Activated CD4-positive, CD25-positive, alpha-beta regulatory T cell treated with anti-CD3 and anti-CD28 coated beads, Interleukin-2, amount 50 U/mL, for 24 hours (primary cell): ENCODE results near the gene C9orf72.
A peak's percentile ranks its signal among the peaks of the same experiment; 100 is the strongest.
"Not testable (repeated sequence)": the region's sequence is repeated elsewhere in the genome, so short reads cannot be mapped to it uniquely, and the experiment has no call there.

Experiments used
- ATAC-seq, 2 donors: fragments of 150-1000 bp; cut with Tn5 transposase; one replicate each; pipeline ENCODE4 v1.10.0; 2021; ENCODE audit warnings: mild to moderate bottlenecking in 1 of 2, moderate library complexity in 1 of 2

Gene C9orf72

DNA sequence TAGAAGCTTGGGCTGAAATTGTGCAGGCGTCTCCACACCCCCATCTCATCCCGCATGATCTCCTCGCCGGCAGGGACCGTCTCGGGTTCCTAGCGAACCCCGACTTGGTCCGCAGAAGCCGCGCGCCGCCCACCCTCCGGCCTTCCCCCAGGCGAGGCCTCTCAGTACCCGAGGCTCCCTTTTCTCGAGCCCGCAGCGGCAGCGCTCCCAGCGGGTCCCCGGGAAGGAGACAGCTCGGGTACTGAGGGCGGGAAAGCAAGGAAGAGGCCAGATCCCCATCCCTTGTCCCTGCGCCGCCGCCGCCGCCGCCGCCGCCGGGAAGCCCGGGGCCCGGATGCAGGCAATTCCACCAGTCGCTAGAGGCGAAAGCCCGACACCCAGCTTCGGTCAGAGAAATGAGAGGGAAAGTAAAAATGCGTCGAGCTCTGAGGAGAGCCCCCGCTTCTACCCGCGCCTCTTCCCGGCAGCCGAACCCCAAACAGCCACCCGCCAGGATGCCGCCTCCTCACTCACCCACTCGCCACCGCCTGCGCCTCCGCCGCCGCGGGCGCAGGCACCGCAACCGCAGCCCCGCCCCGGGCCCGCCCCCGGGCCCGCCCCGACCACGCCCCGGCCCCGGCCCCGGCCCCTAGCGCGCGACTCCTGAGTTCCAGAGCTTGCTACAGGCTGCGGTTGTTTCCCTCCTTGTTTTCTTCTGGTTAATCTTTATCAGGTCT, at the start of gene C9orf72:
TSS of gene C9orf72 (minus strand) at position 564 of the 716 bp plus-strand sequence. CDS start 6,361 bp downstream, outside the sequence.
- peak; percentile 71 to 74 for ATAC-seq

DNA sequence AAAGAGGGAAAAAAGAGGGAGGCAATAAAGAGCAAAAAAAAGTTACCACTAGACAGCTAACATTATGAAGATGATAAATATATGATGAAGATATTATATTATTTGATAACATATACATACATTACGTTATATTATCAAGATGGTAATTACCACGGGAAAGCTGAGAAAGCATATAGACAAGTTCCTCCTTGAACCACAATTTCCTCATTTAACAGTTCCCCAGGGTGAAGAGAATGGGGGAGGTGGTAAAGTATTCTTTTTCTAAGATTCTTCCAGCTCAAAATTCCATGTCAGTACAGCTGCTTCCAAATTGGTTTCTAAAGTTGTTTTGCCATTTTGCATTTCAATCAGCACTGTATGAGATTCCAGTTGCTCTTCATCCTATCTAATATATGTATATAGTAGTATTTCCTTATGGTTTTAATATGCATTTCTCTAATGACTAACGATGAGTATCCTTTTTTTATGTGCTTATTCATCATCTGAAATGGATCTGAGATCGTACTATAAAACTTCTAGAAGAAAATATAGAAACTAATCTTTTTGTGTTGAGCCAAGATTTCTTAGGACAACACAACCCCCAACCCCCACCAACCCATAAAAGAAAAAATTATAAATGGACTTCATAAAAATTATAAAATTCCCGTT, 49.5 kb upstream of the C9orf72 start:
- ATAC-seq = no peak

- no peak for ATAC-seq
These were observed 46.5 kb upstream of the C9orf72 start for GRCh38 chr9:27619743-27620142.

- ATAC-seq = no peak
These were observed 44.8 kb upstream of the C9orf72 start for GRCh38 chr9:27618066-27618465.

DNA sequence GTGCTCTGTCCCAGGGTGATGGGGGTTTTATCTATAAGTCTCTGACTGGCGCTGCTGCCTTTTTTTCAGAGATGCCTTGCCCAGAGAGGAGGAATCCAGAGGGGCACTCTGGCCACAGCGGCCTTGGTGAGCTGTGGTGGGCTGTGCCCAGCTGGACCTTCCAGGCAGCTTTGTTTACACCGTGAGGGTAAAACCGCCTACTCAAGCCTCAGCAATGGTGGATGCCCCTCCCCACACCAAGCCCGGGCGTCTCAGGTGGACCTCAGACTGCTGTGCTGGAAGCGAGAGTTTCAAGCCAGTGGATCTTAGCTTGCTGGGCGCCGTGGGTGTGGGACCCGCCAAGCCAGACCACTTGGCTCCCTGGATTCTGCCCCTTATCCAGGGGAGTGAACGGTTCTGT, 41.3 kb upstream of the C9orf72 start:
- ATAC-seq = no peak

GRCh38 chr9:27612036-27612435, 38.8 kb upstream of the C9orf72 start:
- ATAC-seq = not testable (repeated sequence)

DNA sequence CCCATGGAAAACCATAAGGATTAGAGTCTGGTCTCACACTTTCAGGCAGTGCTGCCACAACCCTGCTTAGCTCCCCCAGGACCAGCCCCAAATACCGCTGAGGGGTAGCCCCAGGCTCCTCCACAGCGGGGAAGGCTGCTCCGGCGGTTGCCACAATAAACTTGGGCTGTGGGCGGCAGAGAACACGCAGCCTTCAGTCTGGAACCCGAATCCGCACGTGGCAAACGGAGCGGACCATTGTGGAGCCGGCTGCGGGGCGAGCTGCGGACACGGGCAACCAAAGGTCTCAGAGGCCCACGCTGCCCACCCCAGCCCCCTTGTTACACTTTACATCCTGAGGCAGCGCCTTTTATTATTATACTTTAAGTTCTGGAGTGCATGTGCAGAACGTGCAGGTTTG, 37.3 kb upstream of the C9orf72 start:
- no peak for ATAC-seq

DNA sequence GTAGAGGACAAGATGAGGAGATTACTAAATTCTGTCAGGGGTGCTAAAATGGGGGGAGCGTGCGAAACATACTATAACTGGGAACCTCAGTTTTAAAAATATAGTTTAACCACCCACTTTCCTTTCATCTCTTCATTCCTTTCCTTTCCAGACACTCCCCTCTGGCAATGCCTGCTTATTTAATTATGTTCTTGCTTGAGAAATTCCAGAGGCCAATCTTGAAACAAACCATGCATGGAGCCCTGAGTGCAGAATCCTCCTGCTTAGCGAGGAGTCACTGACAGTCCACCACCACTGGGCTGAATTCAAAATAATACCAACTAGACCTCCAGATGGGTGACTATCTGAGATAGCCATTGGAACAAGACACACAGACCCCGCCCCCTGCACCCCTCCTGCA, 29.7 kb upstream of the C9orf72 start:
- ATAC-seq = no peak

GRCh38 chr9:27602142-27602861, 29.0 kb upstream of the C9orf72 start:
- ATAC-seq = no peak

DNA sequence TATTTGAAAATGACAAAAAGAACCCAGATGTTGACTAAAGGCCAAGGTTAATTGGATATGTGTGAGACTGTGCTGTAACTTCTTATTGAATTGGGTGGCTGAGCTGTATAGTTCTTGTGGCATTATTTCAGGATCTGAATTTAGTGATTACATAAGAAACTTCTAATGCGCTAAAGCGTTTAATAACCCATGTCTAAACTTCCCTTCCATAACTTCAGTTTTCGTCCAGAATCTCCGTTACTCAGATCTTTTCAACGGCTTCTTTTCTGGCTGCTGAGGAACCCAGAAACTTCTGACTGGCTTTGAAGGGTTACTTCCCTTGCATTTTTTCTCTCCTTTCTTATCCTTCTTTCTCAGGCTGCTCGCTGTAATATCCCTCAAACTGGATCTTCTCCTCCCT, 28.1 kb upstream of the C9orf72 start:
- no peak for ATAC-seq

DNA sequence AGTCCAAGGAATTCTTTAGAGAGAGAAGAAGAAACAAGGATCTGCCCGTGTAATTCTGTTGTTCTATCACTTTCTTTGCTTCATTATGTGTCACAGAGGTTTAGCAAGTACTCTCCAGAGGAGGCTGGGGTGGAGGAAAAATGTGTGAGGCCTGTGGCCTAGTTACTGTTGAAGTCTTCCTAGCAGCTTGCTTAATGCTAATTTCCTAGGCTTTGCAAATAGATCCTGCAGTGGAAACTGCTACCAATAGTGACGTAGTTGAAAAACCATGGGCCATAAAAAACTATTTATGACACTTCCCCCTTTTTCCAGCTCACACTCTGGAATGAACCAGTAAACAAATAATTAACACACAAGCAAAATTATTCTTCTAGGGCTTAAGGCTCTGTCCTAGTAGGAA, 27.0 kb upstream of the C9orf72 start:
- no peak for ATAC-seq

DNA sequence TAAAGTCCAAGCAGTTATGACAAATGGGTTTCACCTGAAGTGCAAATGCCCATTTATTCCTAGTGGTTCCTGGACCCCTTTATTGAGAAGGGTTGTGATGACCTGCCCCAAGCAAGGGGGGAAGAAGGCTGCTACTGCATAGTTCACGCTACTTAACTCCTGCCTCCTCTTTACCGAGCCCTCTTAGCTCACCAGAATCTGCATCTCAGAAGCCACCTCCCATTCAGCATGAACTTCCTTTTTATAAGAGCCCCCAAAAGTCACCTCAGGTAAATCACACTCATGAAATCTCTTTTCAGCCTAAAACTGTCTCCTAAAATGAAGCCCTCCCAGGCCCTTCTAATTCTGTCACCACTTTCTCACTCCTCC, 26.6 kb upstream of the C9orf72 start:
- no peak for ATAC-seq

GRCh38 chr9:27599102-27599869, 26.0 kb upstream of the C9orf72 start:
- ATAC-seq = no peak

DNA sequence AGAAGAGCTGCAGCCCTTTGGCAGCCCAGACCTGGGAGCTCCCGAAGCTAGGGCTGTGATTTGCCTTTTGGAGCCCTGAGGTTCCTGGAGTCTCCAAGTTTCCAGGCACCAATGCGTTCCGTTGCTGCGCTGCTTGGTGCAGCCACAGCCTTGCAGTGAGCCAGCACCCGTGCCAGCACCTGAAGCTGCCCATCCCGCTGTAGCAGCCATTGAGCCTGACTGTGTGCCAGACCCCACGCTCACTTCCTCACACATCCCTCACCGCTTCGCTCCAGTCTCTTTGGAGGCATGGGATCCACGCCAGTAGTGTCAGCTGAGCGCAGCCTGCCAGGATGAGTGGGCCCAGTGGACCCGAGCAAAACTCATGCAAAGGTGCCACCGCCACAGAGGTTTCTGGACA, 22.5 kb upstream of the C9orf72 start:
- no peak for ATAC-seq

DNA sequence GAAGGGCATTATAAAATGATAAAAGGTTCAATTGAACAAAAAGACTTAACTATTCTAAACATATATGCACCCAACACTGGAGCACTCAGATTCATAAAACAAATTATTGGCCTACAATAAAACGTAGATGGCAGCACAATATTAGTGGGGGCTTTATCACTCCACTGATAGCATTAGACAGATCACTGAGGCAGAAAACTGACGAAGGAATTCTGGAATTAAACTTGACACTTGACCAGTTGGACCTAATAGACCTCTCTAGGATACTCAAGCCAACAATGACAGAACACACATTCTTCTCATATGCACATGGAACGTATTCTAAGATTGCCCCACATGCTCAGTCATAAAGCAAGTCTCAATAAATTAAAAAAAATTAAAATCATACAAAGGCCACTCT, 18.4 kb upstream of the C9orf72 start:
- no peak for ATAC-seq

- ATAC-seq = no peak
These were observed 17.8 kb upstream of the C9orf72 start for GRCh38 chr9:27591093-27591492.

GRCh38 chr9:27590651-27591050, 17.4 kb upstream of the C9orf72 start:
- no peak for ATAC-seq

GRCh38 chr9:27589462-27589861, 16.2 kb upstream of the C9orf72 start:
- ATAC-seq = no peak

DNA sequence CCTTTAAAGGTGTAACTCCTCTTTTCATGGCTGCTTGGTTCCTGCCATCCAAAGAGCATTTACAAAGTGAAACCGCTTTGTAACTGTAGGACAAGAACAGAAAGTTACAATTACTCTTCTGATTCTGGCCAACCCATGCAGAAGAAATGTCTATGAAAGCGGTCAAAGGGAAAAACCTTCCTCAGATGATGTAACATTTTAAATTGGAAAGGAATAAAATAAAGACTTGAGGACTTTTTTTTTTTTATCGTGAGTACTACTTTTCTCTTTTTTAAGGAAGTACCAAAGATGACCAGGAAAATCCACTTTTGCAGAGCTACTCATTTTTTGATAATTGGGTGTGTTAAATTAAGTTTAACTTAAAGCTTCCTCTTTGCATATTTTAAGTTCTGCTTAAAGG, 13.0 kb upstream of the C9orf72 start:
- ATAC-seq = no peak

- ATAC-seq = no peak
These were observed 11.7 kb upstream of the C9orf72 start for GRCh38 chr9:27584931-27585330.

- no peak for ATAC-seq
These were observed 9.5 kb upstream of the C9orf72 start for GRCh38 chr9:27582794-27583193.

DNA sequence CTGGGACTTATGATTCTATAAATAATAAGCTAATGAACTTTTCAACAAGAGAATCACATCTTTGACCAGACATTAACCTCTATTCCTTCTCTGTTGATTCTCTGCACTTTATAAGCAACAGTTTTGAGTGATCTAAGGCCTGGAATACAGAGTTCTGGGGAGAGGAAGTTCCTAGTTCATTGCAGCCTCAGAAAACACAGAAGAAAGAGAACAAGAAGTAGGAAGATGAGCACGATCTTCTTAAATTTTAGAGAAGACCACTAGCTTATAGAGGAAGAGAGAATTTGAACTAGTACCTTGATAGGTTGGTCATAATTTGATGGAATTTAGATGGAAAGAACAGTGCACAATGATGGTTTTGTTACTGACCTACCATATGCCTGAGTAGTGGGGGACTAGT, 8.5 kb upstream of the C9orf72 start:
- no peak for ATAC-seq
